SU-DHL-6 (cell line): ENCODE results near the gene ARHGAP26.

Source experiments
- H2AFZ ChIP-seq: fragments of 200-600 bp; sonication (generic); 2 replicates; pipeline ENCODE4 v1.6.1; 2014; ENCODE audit warnings: low read depth, mild to moderate bottlenecking, moderate library complexity, mixed read lengths, antibody characterized with exemption, low read length; ENCODE audit not compliant: severe bottlenecking
- H3F3A ChIP-seq: fragments of 200-600 bp; shearing (Covaris generic); 2 replicates; pipeline ENCODE4 v1.6.0; 2016; ENCODE audit warnings: antibody characterized with exemption, mild to moderate bottlenecking; ENCODE audit not compliant: insufficient read depth
- H3K27ac ChIP-seq: fragments of 200-600 bp; sonication (generic); 2 replicates; pipeline ENCODE4 v1.5.1; 2016; ENCODE audit warnings: low read depth, mild to moderate bottlenecking, low read length, moderate library complexity, mixed read lengths
- H3K27me3 ChIP-seq: fragments of 200-600 bp; sonication (generic), shearing (Covaris generic); 2 replicates; pipeline ENCODE4 v1.6.0; 2014; ENCODE audit warnings: mild to moderate bottlenecking, low read length
- H3K36me3 ChIP-seq: fragments of 200-600 bp; sonication (generic); 2 replicates; pipeline ENCODE4 v1.6.1; 2014; ENCODE audit warnings: mild to moderate bottlenecking, low read length, mixed read lengths
- H3K4me2 ChIP-seq: fragments of 300-600, 200-600 bp; shearing (Covaris generic), sonication (generic); 2 replicates; pipeline ENCODE4 v1.6.0; 2014; ENCODE audit warnings: low read length, low read depth, mild to moderate bottlenecking; ENCODE audit not compliant: poor library complexity, severe bottlenecking
- H3K4me3 ChIP-seq: fragments of 200-600 bp; sonication (generic); 2 replicates; pipeline ENCODE4 v1.5.1; 2014; ENCODE audit warnings: antibody characterized with exemption, low read length, mild to moderate bottlenecking, mixed read lengths; ENCODE audit not compliant: insufficient read depth, poor library complexity, severe bottlenecking
- H3K79me2 ChIP-seq: fragments of 200-600 bp; sonication (generic); 2 replicates; pipeline ENCODE4 v1.6.1; 2014; ENCODE audit warnings: mild to moderate bottlenecking, low read length, moderate library complexity; ENCODE audit not compliant: insufficient read depth
- H3K9ac ChIP-seq: fragments of 200-600 bp; sonication (generic); 2 replicates; pipeline ENCODE4 v1.7.0; 2014; ENCODE audit warnings: mild to moderate bottlenecking, low read length
- H3K9me2 ChIP-seq: fragments of 200-600 bp; sonication (generic); replicated peaks from 2 replicates; pipeline ENCODE4 v1.6.1; 2014; ENCODE audit warnings: low read length; ENCODE audit not compliant: insufficient read depth
- H3K9me3 ChIP-seq: fragments of 200-600 bp; sonication (generic); 2 replicates; pipeline ENCODE4 v1.6.1; 2014; ENCODE audit warnings: low read length, mixed read lengths; ENCODE audit not compliant: insufficient read depth
- H4K20me1 ChIP-seq: fragments of 200-600 bp; sonication (generic); 2 replicates; pipeline ENCODE4 v1.6.1; 2014; ENCODE audit warnings: low read depth, mild to moderate bottlenecking, antibody characterized with exemption, low read length, moderate library complexity, mixed read lengths
- CTCF ChIP-seq: fragments of 200-600 bp; sonication (generic); IDR thresholded peaks from one replicate; pipeline ENCODE4 v1.5.1; 2017; ENCODE audit warnings: antibody characterized with exemption, mild to moderate bottlenecking, low read length, moderate library complexity; ENCODE audit not compliant: insufficient read depth, poor library complexity, severe bottlenecking
- EZH2phosphoT487 ChIP-seq: fragments of 200-600 bp; sonication (generic), shearing (Covaris generic); conservative IDR thresholded peaks from 2 replicates; pipeline ENCODE4 v1.6.1; 2018; ENCODE audit warnings: mild to moderate bottlenecking, antibody characterized with exemption, low read length, moderate library complexity, mixed read lengths

Gene ARHGAP26

GRCh38 chr5:143263272-143263810, 493.2 kb downstream of the ARHGAP26 start:
- Histone ChIP-seq H3K9ac (no peak overlapping the region), H3K27ac (no peak overlapping the region), H3K79me2 (no peaks in the 10 kb centered on the region), H4K20me1 (no peaks in the 10 kb centered on the region), H3K27me3 (no peaks in the 10 kb centered on the region), H2AFZ (no peak overlapping the region), H3K9me3 (peaks cover 3% of the 10 kb centered on the region; the same call in 1 of the 2 replicates), H3K4me2 (no peak overlapping the region), H3K4me3 (no peak overlapping the region), H3K36me3 (no peaks in the 10 kb centered on the region), H3K9me2 (no peaks in the 10 kb centered on the region), H3F3A (no peaks in the 10 kb centered on the region)
- TF ChIP-seq EZH2phosphoT487 (no peak), CTCF (no peak)

- H3K9me2 ChIP-seq: no peaks in the 10 kb centered on the region
- no peaks in the 10 kb centered on the region for H3K27me3 ChIP-seq
- no peak overlapping the region for H3K4me2 ChIP-seq
- no peaks in the 10 kb centered on the region for H4K20me1 ChIP-seq
- no peak for TF ChIP-seq EZH2phosphoT487
- TF ChIP-seq CTCF: no peak
- H3F3A ChIP-seq: no peaks in the 10 kb centered on the region
- H3K9ac ChIP-seq: no peak overlapping the region
- no peak overlapping the region for H3K4me3 ChIP-seq
- H3K79me2 ChIP-seq: no peaks in the 10 kb centered on the region
- H3K27ac ChIP-seq: no peak overlapping the region
- peaks cover 4% of the 10 kb centered on the region; the same call in 1 of the 2 replicates for H3K9me3 ChIP-seq
- H3K36me3 ChIP-seq: no peaks in the 10 kb centered on the region
- H2AFZ ChIP-seq: no peak overlapping the region
These were observed 495.8 kb downstream of the ARHGAP26 start for GRCh38 chr5:143265995-143266394.

GRCh38 chr5:143267186-143267585, 497.0 kb downstream of the ARHGAP26 start:
- no peak overlapping the region for H3K27ac ChIP-seq
- no peaks in the 10 kb centered on the region for H3K36me3 ChIP-seq
- H3K27me3 ChIP-seq: no peaks in the 10 kb centered on the region
- no peaks in the 10 kb centered on the region for H3F3A ChIP-seq
- H3K9ac ChIP-seq: no peak overlapping the region
- no peak overlapping the region for H2AFZ ChIP-seq
- no peak for TF ChIP-seq CTCF
- TF ChIP-seq EZH2phosphoT487: no peak
- H4K20me1 ChIP-seq: no peaks in the 10 kb centered on the region
- no peaks in the 10 kb centered on the region for H3K79me2 ChIP-seq
- no peak overlapping the region for H3K4me2 ChIP-seq
- no peak overlapping the region for H3K4me3 ChIP-seq
- H3K9me3 ChIP-seq: peaks cover 4% of the 10 kb centered on the region; the same call in 1 of the 2 replicates
- H3K9me2 ChIP-seq: no peaks in the 10 kb centered on the region
